Stomach (tissue), 4 donors: ENCODE data around the gene NEK6.

Experiments used
- CTCF ChIP-seq, 7 experiments: fragments of 450-650 bp in 4 of 7; fragments of 200-600 bp in 3 of 7; sonication (generic) in 3 of 7; IDR thresholded peaks; one replicate each; pipeline ENCODE4 v1.5.1; 2016 to 2019; ENCODE audit warnings: antibody characterized with exemption in 7 of 7, control low read depth in 2 of 7, mild to moderate bottlenecking in 1 of 7
- EP300 ChIP-seq: sonication (generic); formaldehyde crosslinking; IDR thresholded peaks from one replicate; pipeline ENCODE4 v1.6.1; 2017; ENCODE audit warnings: antibody characterized with exemption
- POLR2AphosphoS5 ChIP-seq, 3 donors: sonication (generic); formaldehyde crosslinking; IDR thresholded peaks; one replicate each; pipeline ENCODE4 v1.6.1; 2016; ENCODE audit warnings: antibody characterized with exemption in 3 of 3

- TF ChIP-seq CTCF (IDR thresholded peaks at IDR 0.05) (no peak), POLR2AphosphoS5 (IDR thresholded peaks at IDR 0.05) (no peak), EP300 (no peak)
Measured at GRCh38 chr9:124399323-124399967, 141.7 kb downstream of the NEK6 start.
